ENCODE results near the gene CXorf51B.

DNA sequence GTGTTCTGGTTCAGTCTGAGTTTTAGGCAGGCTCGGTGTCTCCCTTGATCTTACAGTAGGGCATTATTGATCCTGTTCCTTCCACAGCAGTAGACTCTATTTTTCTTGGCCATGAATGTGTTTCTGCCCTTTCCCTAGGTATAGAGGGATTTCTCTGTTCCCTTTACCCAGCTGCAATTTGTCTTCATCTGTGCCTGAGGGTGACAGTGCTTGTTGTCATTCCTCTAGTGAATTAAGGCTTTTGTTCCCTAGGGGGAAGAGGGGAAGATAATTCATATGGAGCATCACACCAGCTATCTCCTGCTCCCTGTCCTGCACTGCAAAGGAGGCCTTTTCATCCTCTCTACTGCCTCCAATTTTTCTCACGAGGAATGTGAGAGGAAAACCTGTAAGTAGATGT lies 44.7 kb downstream of the CXorf51B start:
- TF ChIP-seq, protein P1, sequence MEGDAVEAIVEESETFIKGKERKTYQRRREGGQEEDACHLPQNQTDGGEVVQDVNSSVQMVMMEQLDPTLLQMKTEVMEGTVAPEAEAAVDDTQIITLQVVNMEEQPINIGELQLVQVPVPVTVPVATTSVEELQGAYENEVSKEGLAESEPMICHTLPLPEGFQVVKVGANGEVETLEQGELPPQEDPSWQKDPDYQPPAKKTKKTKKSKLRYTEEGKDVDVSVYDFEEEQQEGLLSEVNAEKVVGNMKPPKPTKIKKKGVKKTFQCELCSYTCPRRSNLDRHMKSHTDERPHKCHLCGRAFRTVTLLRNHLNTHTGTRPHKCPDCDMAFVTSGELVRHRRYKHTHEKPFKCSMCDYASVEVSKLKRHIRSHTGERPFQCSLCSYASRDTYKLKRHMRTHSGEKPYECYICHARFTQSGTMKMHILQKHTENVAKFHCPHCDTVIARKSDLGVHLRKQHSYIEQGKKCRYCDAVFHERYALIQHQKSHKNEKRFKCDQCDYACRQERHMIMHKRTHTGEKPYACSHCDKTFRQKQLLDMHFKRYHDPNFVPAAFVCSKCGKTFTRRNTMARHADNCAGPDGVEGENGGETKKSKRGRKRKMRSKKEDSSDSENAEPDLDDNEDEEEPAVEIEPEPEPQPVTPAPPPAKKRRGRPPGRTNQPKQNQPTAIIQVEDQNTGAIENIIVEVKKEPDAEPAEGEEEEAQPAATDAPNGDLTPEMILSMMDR (conservative IDR thresholded peaks at IDR 0.05; ENCODE audit: low read depth, low read length), result no peak
- TF ChIP-seq EZH2 (IDR thresholded peaks at IDR 0.05; ENCODE audit: borderline replicate concordance, low read depth, low read length, poor library complexity, severe bottlenecking), result no peak

Data from A673 (cell line).